DOHH2 (cell line): ENCODE data around the gene CCDC144A.

Source experiments
- EZH2phosphoT487 ChIP-seq: fragments of 200-600 bp; sonication (generic); IDR thresholded peaks from 2 replicates; pipeline ENCODE4 v1.6.1; 2017; ENCODE audit warnings: borderline replicate concordance, mild to moderate bottlenecking, antibody characterized with exemption, low read length, moderate library complexity, mixed read lengths
- TF ChIP-seq, protein P1 (sequence below): fragments of 200-600 bp; sonication (generic); IDR thresholded peaks from one replicate; pipeline ENCODE4 v1.5.1; 2014; ENCODE audit warnings: antibody characterized with exemption, mild to moderate bottlenecking, low read depth, low read length; ENCODE audit not compliant: poor library complexity, severe bottlenecking

DNA sequence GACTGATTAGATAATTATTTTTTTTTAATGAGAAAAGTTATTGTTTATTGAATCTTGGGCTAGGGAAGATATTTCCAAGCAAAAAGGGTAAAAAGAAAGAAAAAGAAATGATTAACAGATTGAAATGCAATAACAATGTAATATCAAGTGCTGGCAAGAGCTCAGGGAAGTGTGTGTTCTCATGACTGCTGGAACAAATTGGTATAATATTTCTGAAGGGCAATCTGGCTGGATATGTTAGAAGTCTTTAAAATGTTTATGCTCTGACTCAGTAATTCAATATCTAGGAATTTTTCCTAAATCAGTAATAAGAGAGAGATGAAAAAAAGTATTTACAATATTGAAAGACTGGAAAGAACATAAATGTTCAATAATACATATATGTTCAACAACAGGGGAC lies 28.8 kb upstream of the CCDC144A start:
- TF ChIP-seq, protein P1, sequence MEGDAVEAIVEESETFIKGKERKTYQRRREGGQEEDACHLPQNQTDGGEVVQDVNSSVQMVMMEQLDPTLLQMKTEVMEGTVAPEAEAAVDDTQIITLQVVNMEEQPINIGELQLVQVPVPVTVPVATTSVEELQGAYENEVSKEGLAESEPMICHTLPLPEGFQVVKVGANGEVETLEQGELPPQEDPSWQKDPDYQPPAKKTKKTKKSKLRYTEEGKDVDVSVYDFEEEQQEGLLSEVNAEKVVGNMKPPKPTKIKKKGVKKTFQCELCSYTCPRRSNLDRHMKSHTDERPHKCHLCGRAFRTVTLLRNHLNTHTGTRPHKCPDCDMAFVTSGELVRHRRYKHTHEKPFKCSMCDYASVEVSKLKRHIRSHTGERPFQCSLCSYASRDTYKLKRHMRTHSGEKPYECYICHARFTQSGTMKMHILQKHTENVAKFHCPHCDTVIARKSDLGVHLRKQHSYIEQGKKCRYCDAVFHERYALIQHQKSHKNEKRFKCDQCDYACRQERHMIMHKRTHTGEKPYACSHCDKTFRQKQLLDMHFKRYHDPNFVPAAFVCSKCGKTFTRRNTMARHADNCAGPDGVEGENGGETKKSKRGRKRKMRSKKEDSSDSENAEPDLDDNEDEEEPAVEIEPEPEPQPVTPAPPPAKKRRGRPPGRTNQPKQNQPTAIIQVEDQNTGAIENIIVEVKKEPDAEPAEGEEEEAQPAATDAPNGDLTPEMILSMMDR, result no peak
- no peak for TF ChIP-seq EZH2phosphoT487
